ENCODE measurements around the gene PLA2G5.

- TF ChIP-seq CTCF (conservative IDR thresholded peaks at IDR 0.05) (peak; percentile 33; the same call in 1 of the 2 replicates), EZH2 (IDR thresholded peaks at IDR 0.05; ENCODE audit: low read depth) (no peak)
Observed at GRCh38 chr1:20087668-20088067, 17.7 kb downstream of the PLA2G5 start.

Data from PC-9 (cell line).